Central memory CD4-positive, alpha-beta T cell (primary cell): Measurements from ENCODE around the gene ARRB1.
A peak's percentile ranks its signal among the peaks of the same experiment; 100 is the strongest.
"Not testable (repeated sequence)": the region's sequence is repeated elsewhere in the genome, so short reads cannot be mapped to it uniquely, and the experiment has no call there.

Source experiments
- DNase-seq: peaks from one replicate; pipeline ENCODE4 v3.0.0; 2022

Gene ARRB1

DNA sequence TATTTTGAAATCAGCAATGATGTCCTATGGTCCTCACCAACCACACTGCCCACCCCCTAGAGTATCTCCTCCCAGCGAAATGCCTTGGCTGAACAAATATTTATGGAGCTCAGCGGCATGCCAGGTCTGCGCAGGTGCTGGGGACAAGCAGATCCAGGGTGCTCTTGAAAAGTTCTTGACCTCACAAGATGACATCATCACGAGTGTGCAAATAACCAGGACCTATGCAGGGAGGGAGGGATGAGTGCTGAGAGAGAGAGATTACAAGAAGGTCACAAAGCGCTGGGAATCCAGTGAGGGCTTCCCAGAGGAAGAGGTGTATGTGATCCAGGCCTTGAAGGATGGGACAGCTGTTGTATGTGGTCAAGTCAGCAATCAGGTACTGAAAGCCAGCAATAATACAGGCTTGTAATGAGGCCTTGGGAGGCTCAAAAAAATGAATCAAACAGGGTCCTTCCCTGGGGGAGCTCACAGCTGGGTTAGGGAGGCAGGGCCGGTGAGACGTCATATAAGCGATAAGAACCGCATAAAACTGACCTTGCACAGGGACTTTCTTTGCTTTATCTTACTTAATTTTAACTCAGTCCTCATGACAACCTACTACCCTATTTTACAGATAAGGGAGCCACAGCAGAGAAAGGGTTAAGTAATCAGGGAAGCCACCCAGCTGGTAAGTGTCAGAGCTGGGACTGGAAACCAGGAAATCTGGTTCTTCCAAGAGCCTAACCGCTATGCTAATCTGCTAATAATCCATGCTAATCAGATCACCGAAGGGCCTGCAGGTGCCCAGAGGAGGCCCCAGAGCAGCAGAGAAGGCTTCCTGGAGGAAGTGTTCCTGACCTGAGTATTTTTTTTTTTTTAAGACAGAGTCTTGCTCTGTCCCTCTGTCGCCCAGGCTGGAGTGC is 8.2 kb downstream of the ARRB1 start:
- DNase-seq, result no peak

DNA sequence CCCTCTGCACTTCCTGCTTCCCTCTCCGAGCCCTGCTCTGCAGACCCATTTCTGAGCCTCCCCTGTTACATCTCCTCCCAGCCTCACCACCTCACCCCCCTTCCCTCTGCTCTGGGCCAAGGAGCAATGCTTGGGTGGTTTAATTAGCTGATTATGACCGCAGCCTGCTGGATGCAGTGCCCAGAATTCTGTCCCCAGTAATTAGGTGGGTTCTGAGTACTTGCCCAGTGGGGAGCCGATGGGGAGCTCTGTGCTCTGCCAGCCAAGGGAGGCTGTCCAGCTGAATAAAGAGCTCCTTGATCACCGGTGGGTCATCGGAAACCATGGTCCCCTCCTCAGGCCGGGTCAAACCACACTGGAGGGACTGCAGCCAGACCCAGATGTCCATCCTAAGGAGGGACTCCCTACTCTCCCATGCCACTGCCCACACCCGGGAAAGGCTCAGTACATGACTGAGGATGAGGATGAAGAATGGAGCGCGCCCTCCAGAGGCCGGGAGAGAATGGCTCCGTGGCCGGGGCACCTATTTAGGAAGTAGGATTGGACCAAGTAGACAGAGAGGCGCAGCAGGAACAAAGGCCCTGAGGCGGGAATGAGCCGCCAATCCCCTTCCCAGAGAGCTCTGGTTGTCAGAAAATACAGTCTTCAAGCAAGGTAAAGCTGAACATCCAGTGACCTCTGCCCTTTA is 9.1 kb downstream of the ARRB1 start:
- no peak for DNase-seq

DNA sequence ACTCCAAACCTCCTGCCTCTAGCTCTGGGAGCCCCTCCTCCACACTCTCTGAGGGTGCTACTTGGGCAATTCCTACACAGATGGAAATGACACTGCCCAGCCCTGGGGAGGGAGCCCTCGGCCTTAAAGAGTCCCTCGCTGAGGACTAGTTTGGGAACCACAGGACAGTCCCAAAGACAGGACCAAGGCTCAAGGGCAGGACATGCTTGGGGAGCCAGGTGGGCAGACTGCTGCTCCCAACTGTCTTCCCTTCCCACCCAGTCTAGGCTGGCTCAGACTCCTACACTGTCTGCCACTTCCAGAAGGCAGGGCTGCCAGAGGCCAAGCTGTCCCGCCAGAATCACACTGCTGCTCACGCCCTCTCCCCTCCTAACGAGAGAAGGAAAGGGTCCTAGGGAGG is 9.8 kb downstream of the ARRB1 start:
- no peak for DNase-seq

- no peak for DNase-seq
Measured at GRCh38 chr11:75339685-75340409, 11.6 kb downstream of the ARRB1 start.

DNA sequence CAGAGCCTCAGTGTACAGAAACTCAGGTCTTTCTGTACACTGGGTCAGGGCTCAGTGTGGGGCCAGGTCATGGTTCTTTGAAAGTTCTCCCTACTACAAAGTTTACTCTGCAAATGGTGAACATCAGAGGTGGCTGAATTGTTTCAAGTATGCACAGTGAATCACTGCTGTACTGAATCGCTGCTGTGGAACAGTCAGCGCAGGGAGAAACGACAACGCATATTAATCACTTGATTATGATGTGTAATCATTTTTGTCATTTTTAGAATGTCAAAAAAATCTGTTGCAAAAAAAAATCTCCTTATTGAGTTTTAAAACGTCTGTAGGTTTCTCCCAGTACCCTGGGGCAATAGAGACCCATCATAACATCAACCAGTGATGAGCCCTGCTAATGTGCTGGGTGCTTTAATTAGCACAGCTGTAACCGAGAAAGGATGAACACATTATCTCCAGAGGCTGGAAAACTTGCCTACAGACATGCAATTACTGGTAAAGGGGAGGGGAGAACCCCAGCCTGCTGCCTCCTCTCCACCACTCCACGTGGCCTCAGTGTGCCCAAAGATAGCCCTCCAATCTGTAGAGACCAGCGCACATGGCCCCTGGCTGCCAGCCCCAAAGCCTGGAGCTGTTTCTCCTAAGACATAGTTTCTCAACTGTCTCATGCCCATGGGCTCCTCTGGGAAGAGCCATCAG is 12.8 kb downstream of the ARRB1 start:
- DNase-seq, result no peak

DNA sequence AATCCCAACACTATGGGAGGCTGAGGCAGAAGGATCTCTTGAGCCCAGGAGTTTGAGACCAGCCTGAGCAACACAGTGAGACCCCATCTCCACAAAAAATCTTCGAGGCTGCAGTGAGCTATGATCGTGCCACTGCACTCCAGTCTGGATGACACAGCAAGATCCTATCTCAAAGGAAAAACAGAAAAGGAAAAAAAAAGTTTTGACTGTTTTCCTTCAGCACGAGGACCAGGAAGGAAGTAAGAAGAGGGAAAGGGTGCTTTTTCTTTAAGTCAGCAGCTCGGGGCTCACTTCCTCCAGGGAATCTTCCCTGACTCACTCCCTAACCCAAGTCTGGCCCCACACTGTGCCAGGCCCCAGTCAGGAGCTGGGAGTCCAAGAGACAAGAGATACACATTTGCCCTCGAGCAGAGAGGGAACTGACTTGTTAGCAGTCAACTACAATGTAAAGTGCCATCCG is 14.2 kb downstream of the ARRB1 start:
- no peak for DNase-seq

- DNase-seq, result no peak
Measured at GRCh38 chr11:75334976-75335375, 16.5 kb downstream of the ARRB1 start.

- no peak for DNase-seq
Measured at GRCh38 chr11:75334402-75334891, 17.0 kb downstream of the ARRB1 start.

GRCh38 chr11:75333807-75334140 is 17.7 kb downstream of the ARRB1 start:
- DNase-seq, result no peak

- DNase-seq, result no peak
Measured at GRCh38 chr11:75333022-75333806, 18.2 kb downstream of the ARRB1 start.

GRCh38 chr11:75331761-75332160 is 19.7 kb downstream of the ARRB1 start:
- not testable (repeated sequence) for DNase-seq

- not testable (repeated sequence) for DNase-seq
Measured at GRCh38 chr11:75331304-75331703, 20.2 kb downstream of the ARRB1 start.

DNA sequence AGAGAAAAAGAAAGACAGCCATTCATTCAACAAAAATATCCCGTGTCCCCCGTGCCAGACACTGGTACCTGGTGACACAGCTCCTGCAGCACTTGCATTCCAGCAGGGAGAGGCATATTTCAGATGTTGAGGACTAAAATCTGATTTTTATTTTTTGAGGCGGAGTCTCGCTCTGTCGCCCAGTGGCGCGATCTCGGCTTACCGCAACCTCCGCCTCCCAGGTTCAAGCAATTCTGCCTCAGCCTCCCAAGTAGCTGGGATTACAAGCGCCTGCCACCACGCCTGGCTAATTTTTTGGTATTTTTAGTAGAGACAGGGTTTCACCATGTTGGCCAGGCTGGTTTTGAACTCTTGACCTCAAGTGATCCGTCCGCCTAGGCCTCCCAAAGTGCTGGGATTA is 20.6 kb downstream of the ARRB1 start:
- DNase-seq, result not testable (repeated sequence)

DNA sequence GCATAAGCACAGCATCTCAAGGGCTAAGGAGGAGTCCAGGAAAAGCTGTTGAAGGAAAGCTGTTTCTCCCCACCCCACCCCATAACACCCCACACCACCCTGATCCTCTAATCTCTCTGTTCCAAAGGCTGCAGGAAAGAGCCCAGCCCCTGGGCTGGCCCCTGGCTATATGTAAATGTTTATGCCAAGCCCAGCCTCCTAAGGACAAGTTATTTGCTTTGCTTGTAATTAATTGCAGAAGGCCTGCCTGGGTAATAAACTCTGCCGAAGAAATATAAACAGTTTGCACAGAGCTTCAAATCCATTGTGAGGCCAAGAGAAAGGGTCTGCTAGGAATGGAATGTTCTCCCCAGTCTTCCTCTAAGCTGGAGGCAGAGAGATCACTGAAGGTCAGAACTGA is 21.2 kb downstream of the ARRB1 start:
- no peak for DNase-seq

- peak; percentile 56 for DNase-seq
Measured at GRCh38 chr11:75328426-75329277, 22.8 kb downstream of the ARRB1 start.

- DNase-seq, result no peak
Measured at GRCh38 chr11:75326439-75326810, 25.0 kb downstream of the ARRB1 start.

DNA sequence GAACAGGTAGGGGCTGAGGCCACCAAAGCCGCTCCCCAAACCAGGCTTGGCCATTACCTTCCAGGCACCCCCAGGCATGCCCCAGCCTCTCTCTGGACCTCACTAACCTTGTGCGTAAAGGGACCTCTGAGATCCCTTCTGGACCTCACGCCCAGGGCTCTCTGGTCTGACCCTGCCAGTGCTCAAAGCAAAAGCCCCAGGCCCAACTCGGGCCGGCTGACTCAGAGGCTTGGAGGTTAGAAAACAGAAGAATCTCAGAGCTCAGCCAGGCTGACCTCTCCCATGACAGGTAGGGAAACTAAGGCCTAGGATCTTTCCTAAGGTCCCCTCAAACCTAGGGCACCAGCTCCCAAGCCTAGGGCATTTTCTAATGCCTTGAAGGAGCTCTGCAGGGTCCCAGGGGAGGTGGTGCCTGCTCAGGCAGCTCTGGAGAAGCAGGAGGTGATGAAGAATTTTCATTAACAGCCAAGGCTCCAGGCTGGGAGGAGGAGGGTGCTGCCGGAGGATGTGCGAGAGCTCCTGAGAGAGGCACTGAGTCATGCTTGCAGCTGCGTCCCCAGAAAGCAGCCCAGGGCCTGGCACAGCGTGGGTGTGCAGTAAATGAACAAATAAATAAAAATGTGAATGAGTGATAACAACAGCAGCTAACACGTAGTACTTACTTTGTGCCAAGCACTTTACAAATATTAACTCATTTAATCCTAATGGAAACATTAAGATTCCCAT is 25.6 kb downstream of the ARRB1 start:
- no peak for DNase-seq

- no peak for DNase-seq
Measured at GRCh38 chr11:75324740-75325139, 26.7 kb downstream of the ARRB1 start.

DNA sequence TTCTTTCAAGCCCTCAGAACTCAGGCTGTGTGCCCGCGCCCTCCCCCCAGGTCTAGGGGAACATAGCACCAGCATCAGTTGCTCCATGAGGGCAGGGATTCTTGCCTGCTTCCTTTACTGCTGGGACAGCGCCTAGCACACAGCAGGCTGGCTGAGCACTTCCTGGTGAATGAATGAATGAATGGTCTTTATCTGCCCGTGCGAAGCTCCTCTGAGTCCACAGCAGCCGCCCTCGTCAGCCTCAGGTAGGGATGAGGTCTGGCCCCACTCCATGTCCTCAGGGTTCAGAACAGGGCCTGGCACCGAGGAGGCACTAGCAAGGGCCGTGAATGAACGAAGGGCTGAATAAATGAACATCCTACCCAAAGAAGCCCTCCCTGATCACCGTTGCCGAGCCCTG is 27.3 kb downstream of the ARRB1 start:
- DNase-seq, result no peak

- DNase-seq, result no peak
Measured at GRCh38 chr11:75323609-75324008, 27.9 kb downstream of the ARRB1 start.
